ENCODE measurements around the gene CMYA5. TPM values are rescaled to one million over a fixed set of nuclear protein-coding genes. Genes with fewer than 3 reads are reported as not detected.

The CMYA5 gene
- total and polyA plus RNA-seq, 2 donors = 2.7 to 7.2 TPM

DNA sequence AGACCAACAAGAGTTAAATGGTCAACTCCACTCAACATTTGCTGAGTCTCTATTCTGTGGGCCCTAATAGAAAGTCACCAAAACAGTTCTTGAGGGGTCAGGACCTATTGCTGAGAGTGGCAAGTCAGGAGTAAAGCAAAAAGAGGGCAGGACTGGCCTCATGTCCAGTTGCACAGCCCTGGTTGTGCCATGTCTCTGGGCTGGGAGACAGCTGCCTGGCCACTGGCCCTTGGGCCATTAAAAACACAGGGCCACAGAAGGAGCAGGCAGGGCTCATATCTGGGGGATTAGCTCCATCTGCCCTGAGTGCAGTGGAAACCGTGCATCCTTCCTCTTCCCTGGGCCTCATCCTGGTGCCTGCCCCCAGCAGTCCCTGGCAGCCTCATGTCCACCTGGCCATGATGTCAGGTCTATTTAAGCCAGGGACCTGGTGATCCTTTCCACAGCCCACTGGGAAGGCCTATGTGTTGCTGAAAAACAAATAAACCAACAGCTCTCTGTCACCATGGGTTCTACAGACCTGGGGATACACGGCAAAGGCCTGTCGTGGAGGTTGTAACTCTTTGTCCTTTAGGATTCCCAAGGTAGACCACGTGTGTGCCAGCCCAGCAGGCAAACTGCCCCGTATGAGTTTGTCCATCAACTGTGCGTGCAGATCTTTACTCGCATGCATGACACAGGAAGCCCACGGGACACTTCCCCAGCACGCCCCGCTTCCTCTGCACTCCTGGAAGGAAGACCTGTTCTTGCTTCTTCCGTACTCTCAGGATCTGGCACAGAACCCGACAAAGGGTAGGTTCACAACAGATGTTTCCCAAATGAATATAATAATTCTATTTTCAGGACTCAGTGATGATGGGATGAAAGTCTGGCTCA is 152.6 kb downstream of the CMYA5 start:
- no peak for DNase-seq (ENCODE audit: low read depth in 6 of 9, low spot score in 9 of 9)
- H3K4me1 ChIP-seq (ENCODE audit: control insufficient read depth in 2 of 2, insufficient read depth in 2 of 2, low read length in 2 of 2) = peaks cover 0 to 5% of the 10 kb centered on the region in 2 donors
- no peak overlapping the region for H3K4me3 ChIP-seq (ENCODE audit: low read length in 2 of 2)
- WGBS = 95% methylated on average over 12 of the region's 12 CpGs
- H3K9me3 ChIP-seq (ENCODE audit: control insufficient read depth in 2 of 2, insufficient read depth in 1 of 2, low read length in 1 of 2) = no peaks in the 10 kb centered on the region
- no peaks in the 10 kb centered on the region for H3K36me3 ChIP-seq (ENCODE audit: control insufficient read depth in 2 of 2, insufficient read depth in 2 of 2, low read length in 1 of 2)
- H3K27ac ChIP-seq (ENCODE audit: low read depth in 1 of 2, low read length in 1 of 2) = no peak overlapping the region
- H3K27me3 ChIP-seq (ENCODE audit: control insufficient read depth in 2 of 2, insufficient read depth in 1 of 2, low read length in 1 of 2) = no peaks in the 10 kb centered on the region

DNA sequence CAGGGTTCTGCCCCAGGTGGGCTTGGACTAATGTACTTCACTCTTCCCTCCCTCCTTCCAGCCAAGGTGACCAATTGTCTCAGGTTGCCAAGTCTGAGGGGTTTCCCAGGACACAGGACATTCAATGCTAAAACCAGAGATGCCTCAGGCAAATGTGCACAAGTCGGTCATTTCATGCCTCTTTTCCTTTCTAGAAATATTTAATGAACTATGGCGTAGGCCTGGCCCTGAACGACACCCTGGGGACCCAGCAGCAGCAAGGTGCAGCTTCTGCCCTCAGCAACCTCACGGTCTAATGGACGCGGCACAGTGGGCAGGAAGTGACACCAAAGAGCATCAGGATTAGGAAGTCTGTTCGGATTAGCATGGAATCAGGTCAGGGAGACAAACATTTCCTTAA is 153.4 kb downstream of the CMYA5 start:
- no peak overlapping the region for H3K27ac ChIP-seq (ENCODE audit: low read depth in 1 of 2, low read length in 1 of 2)
- no peaks in the 10 kb centered on the region for H3K27me3 ChIP-seq (ENCODE audit: control insufficient read depth in 2 of 2, insufficient read depth in 1 of 2, low read length in 1 of 2)
- WGBS = 95% methylated on average over 7 of the region's 7 CpGs
- H3K36me3 ChIP-seq (ENCODE audit: control insufficient read depth in 2 of 2, insufficient read depth in 2 of 2, low read length in 1 of 2) = no peaks in the 10 kb centered on the region
- H3K9me3 ChIP-seq (ENCODE audit: control insufficient read depth in 2 of 2, insufficient read depth in 1 of 2, low read length in 1 of 2) = no peaks in the 10 kb centered on the region
- DNase-seq (ENCODE audit: low read depth in 6 of 9, low spot score in 9 of 9) = no peak
- peaks cover 0 to 5% of the 10 kb centered on the region in 2 donors for H3K4me1 ChIP-seq (ENCODE audit: control insufficient read depth in 2 of 2, insufficient read depth in 2 of 2, low read length in 2 of 2)
- H3K4me3 ChIP-seq (ENCODE audit: low read length in 2 of 2) = no peak overlapping the region

DNA sequence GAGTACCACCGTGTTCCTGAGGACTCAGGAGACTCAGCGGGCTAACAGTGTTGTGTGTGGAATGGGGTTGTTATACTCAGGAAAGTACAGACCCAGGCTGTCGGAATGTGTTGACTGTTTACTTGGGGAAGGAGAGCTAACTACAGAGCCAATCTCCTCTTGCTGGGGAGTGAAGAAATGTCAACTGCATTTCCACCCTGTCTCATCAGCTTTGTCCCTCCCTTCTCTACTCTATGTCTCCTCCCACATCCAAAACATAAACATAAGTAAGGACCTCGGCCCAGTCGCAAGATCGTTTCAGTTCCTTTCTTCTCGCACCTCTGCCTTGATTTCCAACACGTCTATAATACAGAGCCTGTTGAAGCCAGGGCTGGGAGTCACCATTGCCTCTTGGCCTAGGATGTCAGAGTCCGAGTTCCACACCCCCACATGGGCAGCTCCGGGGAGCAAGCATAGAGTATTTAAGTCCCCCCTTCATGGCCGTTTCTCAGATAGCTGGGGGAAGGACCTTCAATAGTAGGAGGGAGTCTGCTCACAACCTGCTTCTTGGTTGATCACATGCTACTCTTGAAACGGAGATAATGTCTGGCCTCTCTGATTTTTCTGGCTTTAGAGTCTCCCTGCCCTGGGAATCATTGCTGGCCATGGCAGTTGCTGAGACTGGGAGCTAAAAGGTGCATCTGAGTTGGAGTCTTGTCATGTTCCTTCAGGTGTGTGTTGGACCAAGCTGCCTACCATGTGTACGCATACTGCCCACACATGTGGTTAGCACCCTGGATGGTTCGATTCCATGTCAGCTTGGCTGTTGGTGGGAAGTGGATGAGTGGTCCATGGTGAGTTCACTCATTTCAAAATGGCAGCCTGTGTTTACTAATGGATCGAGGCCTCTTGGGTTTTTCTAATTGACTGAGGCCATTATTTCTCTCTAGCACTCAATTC is 154.1 kb downstream of the CMYA5 start:
- H3K9me3 ChIP-seq (ENCODE audit: control insufficient read depth in 2 of 2, insufficient read depth in 1 of 2, low read length in 1 of 2) = no peaks in the 10 kb centered on the region
- peaks cover 0 to 5% of the 10 kb centered on the region in 2 donors for H3K4me1 ChIP-seq (ENCODE audit: control insufficient read depth in 2 of 2, insufficient read depth in 2 of 2, low read length in 2 of 2)
- H3K36me3 ChIP-seq (ENCODE audit: control insufficient read depth in 2 of 2, insufficient read depth in 2 of 2, low read length in 1 of 2) = no peaks in the 10 kb centered on the region
- no peak for DNase-seq (ENCODE audit: low read depth in 6 of 9, low spot score in 9 of 9)
- no peak overlapping the region for H3K27ac ChIP-seq (ENCODE audit: low read depth in 1 of 2, low read length in 1 of 2)
- no peaks in the 10 kb centered on the region for H3K27me3 ChIP-seq (ENCODE audit: control insufficient read depth in 2 of 2, insufficient read depth in 1 of 2, low read length in 1 of 2)
- H3K4me3 ChIP-seq (ENCODE audit: low read length in 2 of 2) = no peak overlapping the region
- 96% methylated on average over 15 of the region's 15 CpGs for WGBS

DNA sequence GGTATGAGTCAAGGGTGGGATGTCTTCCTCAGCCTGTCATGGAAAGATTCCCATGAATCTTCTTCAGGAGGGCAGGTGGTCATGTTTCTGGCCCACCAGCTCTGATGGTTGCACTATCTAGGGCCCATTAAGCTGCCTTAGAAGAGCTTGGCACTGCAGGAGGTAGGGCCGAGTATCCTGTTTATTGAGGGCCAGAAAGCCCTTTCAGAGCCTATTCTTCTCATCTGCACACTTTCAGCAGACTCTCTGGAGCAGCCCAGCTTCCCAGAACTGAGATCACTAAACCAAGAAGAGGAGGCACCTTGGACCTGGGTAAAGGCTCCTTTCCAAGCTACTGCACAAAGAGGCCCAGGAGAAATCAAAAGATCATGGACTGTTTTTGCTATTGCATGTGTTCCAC is 154.9 kb downstream of the CMYA5 start:
- DNase-seq (ENCODE audit: low read depth in 6 of 9, low spot score in 9 of 9) = no peak
- WGBS = 96% methylated on average over 1 of the region's 1 CpG
- no peaks in the 10 kb centered on the region for H3K36me3 ChIP-seq (ENCODE audit: control insufficient read depth in 2 of 2, insufficient read depth in 2 of 2, low read length in 1 of 2)

GRCh38 chr5:79845448-79846197 is 156.0 kb downstream of the CMYA5 start:
- no peak for DNase-seq (ENCODE audit: low read depth in 6 of 9, low spot score in 9 of 9)
- Histone ChIP-seq H3K4me1 (ENCODE audit: control insufficient read depth in 2 of 2, insufficient read depth in 2 of 2, low read length in 2 of 2) (no peaks in the 10 kb centered on the region), H3K36me3 (ENCODE audit: control insufficient read depth in 2 of 2, insufficient read depth in 2 of 2, low read length in 1 of 2) (no peaks in the 10 kb centered on the region), H3K4me3 (ENCODE audit: low read length in 2 of 2) (no peak overlapping the region), H3K9me3 (ENCODE audit: control insufficient read depth in 2 of 2, insufficient read depth in 1 of 2, low read length in 1 of 2) (no peaks in the 10 kb centered on the region), H3K27me3 (ENCODE audit: control insufficient read depth in 2 of 2, insufficient read depth in 1 of 2, low read length in 1 of 2) (no peaks in the 10 kb centered on the region), H3K27ac (ENCODE audit: low read depth in 1 of 2, low read length in 1 of 2) (no peak overlapping the region)
- 92% methylated on average over 7 of the region's 7 CpGs for WGBS

More for the DNA sequence above, 154.9 kb downstream of the CMYA5 start:
- Histone ChIP-seq H3K4me1 (ENCODE audit: control insufficient read depth in 2 of 2, insufficient read depth in 2 of 2, low read length in 2 of 2) (peaks cover 0 to 5% of the 10 kb centered on the region in 2 donors), H3K4me3 (ENCODE audit: low read length in 2 of 2) (no peak overlapping the region), H3K9me3 (ENCODE audit: control insufficient read depth in 2 of 2, insufficient read depth in 1 of 2, low read length in 1 of 2) (no peaks in the 10 kb centered on the region), H3K27me3 (ENCODE audit: control insufficient read depth in 2 of 2, insufficient read depth in 1 of 2, low read length in 1 of 2) (no peaks in the 10 kb centered on the region), H3K27ac (ENCODE audit: low read depth in 1 of 2, low read length in 1 of 2) (no peak overlapping the region)

GRCh38 chr5:79846198-79846521 is 156.5 kb downstream of the CMYA5 start:
- WGBS = 75% methylated on average over 3 of the region's 3 CpGs
- Histone ChIP-seq H3K9me3 (ENCODE audit: control insufficient read depth in 2 of 2, insufficient read depth in 1 of 2, low read length in 1 of 2) (no peaks in the 10 kb centered on the region), H3K27ac (ENCODE audit: low read depth in 1 of 2, low read length in 1 of 2) (no peak overlapping the region)

DNA sequence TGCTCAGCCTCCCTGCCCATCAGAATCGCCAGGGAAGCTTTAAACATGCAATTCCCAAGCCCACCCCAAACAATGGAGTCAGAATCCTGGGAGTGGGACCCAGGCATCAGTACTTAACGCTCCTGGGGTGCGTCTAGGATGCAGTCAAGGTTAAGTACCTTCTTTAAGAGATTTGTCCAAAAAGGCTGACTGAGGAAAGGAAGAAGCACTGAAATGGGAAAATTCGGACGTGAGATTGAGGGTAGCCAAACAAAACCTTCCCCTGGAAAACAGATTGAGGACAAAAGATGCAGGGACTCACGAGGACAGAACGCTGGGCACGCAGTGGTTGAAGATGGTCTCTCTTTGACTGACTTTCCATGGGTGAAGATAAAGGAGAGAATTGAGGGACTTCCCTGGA is 157.9 kb downstream of the CMYA5 start:
- DNase-seq (ENCODE audit: low read depth in 6 of 9, low spot score in 9 of 9) = no peak
- H3K36me3 ChIP-seq (ENCODE audit: control insufficient read depth in 2 of 2, insufficient read depth in 2 of 2, low read length in 1 of 2) = no peaks in the 10 kb centered on the region
- H3K4me3 ChIP-seq (ENCODE audit: low read length in 2 of 2) = no peak overlapping the region
- H3K4me1 ChIP-seq (ENCODE audit: control insufficient read depth in 2 of 2, insufficient read depth in 2 of 2, low read length in 2 of 2) = no peaks in the 10 kb centered on the region
- 96% methylated on average over 8 of the region's 8 CpGs for WGBS
- H3K9me3 ChIP-seq (ENCODE audit: control insufficient read depth in 2 of 2, insufficient read depth in 1 of 2, low read length in 1 of 2) = no peaks in the 10 kb centered on the region
- H3K27ac ChIP-seq (ENCODE audit: low read depth in 1 of 2, low read length in 1 of 2) = no peak overlapping the region
- no peaks in the 10 kb centered on the region for H3K27me3 ChIP-seq (ENCODE audit: control insufficient read depth in 2 of 2, insufficient read depth in 1 of 2, low read length in 1 of 2)

More at GRCh38 chr5:79846198-79846521, 156.5 kb downstream of the CMYA5 start:
- no peak for DNase-seq (ENCODE audit: low read depth in 6 of 9, low spot score in 9 of 9)
- no peaks in the 10 kb centered on the region for H3K27me3 ChIP-seq (ENCODE audit: control insufficient read depth in 2 of 2, insufficient read depth in 1 of 2, low read length in 1 of 2)
- no peaks in the 10 kb centered on the region for H3K36me3 ChIP-seq (ENCODE audit: control insufficient read depth in 2 of 2, insufficient read depth in 2 of 2, low read length in 1 of 2)
- H3K4me3 ChIP-seq (ENCODE audit: low read length in 2 of 2) = no peak overlapping the region
- H3K4me1 ChIP-seq (ENCODE audit: control insufficient read depth in 2 of 2, insufficient read depth in 2 of 2, low read length in 2 of 2) = no peaks in the 10 kb centered on the region

DNA sequence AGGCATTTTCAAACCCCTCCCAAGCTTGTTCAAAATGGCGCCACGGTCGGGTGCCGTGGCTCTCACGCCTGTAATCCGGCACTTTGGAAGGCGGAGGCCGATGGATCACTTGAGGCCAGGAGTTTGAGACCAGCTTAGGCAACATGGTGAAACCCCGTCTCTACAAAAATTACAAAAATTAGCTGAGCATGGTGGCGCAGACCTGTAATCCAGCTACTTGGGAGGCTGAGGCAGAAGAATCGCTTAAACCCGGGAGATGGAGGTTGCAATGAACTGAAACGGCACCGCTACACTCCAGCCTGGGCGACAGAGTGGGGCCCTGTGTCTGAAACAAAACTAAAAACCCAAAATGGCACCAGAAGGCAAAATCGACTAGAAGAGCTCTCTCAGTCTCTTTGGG is 159.4 kb downstream of the CMYA5 start:
- Histone ChIP-seq H3K27ac (ENCODE audit: low read depth in 1 of 2, low read length in 1 of 2) (no peak overlapping the region), H3K27me3 (ENCODE audit: control insufficient read depth in 2 of 2, insufficient read depth in 1 of 2, low read length in 1 of 2) (peaks cover 0 to 6% of the 10 kb centered on the region in 2 donors), H3K9me3 (ENCODE audit: control insufficient read depth in 2 of 2, insufficient read depth in 1 of 2, low read length in 1 of 2) (no peaks in the 10 kb centered on the region), H3K4me3 (ENCODE audit: low read length in 2 of 2) (no peak overlapping the region), H3K36me3 (ENCODE audit: control insufficient read depth in 2 of 2, insufficient read depth in 2 of 2, low read length in 1 of 2) (no peaks in the 10 kb centered on the region), H3K4me1 (ENCODE audit: control insufficient read depth in 2 of 2, insufficient read depth in 2 of 2, low read length in 2 of 2) (no peaks in the 10 kb centered on the region)
- DNase-seq (ENCODE audit: low read depth in 6 of 9, low spot score in 9 of 9) = no peak
- WGBS = 97% methylated on average over 16 of the region's 16 CpGs
